HL-60 (cell line): ENCODE data around the gene LHX4.

Experiments
- DNase-seq, 2 experiments: peaks; one replicate each; pipeline ENCODE4 v3.0.0-alpha.2; 2010 to 2020; ENCODE audit warnings: low read depth in 1 of 2, low spot score in 1 of 2
- H3K27ac ChIP-seq: fragments of 250-450 bp; sonication (Bioruptor Pico); replicated peaks from 2 replicates; pipeline ENCODE4 v1.5.1; 2020; ENCODE audit warnings: mild to moderate bottlenecking, moderate library complexity
- H3K27me3 ChIP-seq: fragments of 250-450 bp; sonication (Bioruptor Pico); 2 replicates; pipeline ENCODE4 v1.5.1; 2021; ENCODE audit warnings: mild to moderate bottlenecking, moderate library complexity; ENCODE audit not compliant: insufficient read depth, poor library complexity, severe bottlenecking
- H3K4me3 ChIP-seq: replicated peaks from 2 replicates; pipeline ENCODE4 v1.5.1; 2011; ENCODE audit warnings: mild to moderate bottlenecking, control low read depth, low read length; ENCODE audit not compliant: insufficient read depth
- GABPA ChIP-seq: IDR thresholded peaks from 2 replicates; pipeline ENCODE4 v1.6.1; 2012; ENCODE audit warnings: low read depth
- POLR2AphosphoS5 ChIP-seq: IDR thresholded peaks from 2 replicates; pipeline ENCODE4 v1.6.1; 2012; ENCODE audit warnings: low read depth
- REST ChIP-seq: IDR thresholded peaks from 2 replicates; pipeline ENCODE4 v1.6.1; 2012; ENCODE audit warnings: low read depth; ENCODE audit not compliant: insufficient replicate concordance
- SPI1 ChIP-seq: IDR thresholded peaks from 2 replicates; pipeline ENCODE4 v1.6.1; 2012; ENCODE audit warnings: low read depth, mild to moderate bottlenecking, borderline replicate concordance
- TF ChIP-seq, protein P1 (sequence below): IDR thresholded peaks from one replicate; pipeline ENCODE4 v1.5.1; 2011; ENCODE audit warnings: low read length, control low read depth, inconsistent platforms; ENCODE audit not compliant: insufficient read depth

LHX4 gene

GRCh38 chr1:180271272-180272255 is 41.5 kb downstream of the LHX4 start:
- no peak for DNase-seq
- H3K27ac ChIP-seq = no peak overlapping the region
- TF ChIP-seq REST = no peak
- TF ChIP-seq SPI1 = no peak
- TF ChIP-seq, protein P1, sequence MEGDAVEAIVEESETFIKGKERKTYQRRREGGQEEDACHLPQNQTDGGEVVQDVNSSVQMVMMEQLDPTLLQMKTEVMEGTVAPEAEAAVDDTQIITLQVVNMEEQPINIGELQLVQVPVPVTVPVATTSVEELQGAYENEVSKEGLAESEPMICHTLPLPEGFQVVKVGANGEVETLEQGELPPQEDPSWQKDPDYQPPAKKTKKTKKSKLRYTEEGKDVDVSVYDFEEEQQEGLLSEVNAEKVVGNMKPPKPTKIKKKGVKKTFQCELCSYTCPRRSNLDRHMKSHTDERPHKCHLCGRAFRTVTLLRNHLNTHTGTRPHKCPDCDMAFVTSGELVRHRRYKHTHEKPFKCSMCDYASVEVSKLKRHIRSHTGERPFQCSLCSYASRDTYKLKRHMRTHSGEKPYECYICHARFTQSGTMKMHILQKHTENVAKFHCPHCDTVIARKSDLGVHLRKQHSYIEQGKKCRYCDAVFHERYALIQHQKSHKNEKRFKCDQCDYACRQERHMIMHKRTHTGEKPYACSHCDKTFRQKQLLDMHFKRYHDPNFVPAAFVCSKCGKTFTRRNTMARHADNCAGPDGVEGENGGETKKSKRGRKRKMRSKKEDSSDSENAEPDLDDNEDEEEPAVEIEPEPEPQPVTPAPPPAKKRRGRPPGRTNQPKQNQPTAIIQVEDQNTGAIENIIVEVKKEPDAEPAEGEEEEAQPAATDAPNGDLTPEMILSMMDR = no peak
- TF ChIP-seq GABPA = no peak
- no peak for TF ChIP-seq POLR2AphosphoS5

GRCh38 chr1:180272395-180272794 is 42.3 kb downstream of the LHX4 start:
- Histone ChIP-seq H3K4me3 (no peak overlapping the region), H3K27me3 (no peaks in the 10 kb centered on the region), H3K27ac (no peak overlapping the region)
- DNase-seq = no peak
- TF ChIP-seq REST (no peak), POLR2AphosphoS5 (no peak), SPI1 (no peak), GABPA (no peak)
- TF ChIP-seq, protein P1 = no peak

More at GRCh38 chr1:180271272-180272255, 41.5 kb downstream of the LHX4 start:
- no peaks in the 10 kb centered on the region for H3K27me3 ChIP-seq
- H3K4me3 ChIP-seq = no peak overlapping the region

GRCh38 chr1:180273066-180273465 is 43.0 kb downstream of the LHX4 start:
- DNase-seq = no peak
- no peaks in the 10 kb centered on the region for H3K27me3 ChIP-seq
- TF ChIP-seq SPI1 = no peak
- no peak for TF ChIP-seq POLR2AphosphoS5
- TF ChIP-seq, protein P1 = no peak
- TF ChIP-seq GABPA = no peak
- TF ChIP-seq REST = no peak
- H3K4me3 ChIP-seq = no peak overlapping the region
- H3K27ac ChIP-seq = no peak overlapping the region
